Body of pancreas (tissue), 4 donors: ENCODE measurements around the gene ALS2CL.

Experiments used
- POLR2A ChIP-seq, 3 donors: fragments of 450-650 bp; IDR thresholded peaks; one replicate each; pipeline ENCODE4 v1.6.1; 2016; ENCODE audit warnings: antibody characterized with exemption in 3 of 3, mild to moderate bottlenecking in 2 of 3
- TF ChIP-seq, protein P1 (sequence below), 7 experiments: fragments of 450-650 bp in 4 of 7; fragments of 200-600 bp in 3 of 7; sonication (generic) in 3 of 7; IDR thresholded peaks; one replicate each; pipeline ENCODE4 v1.5.1; 2016 to 2019; ENCODE audit warnings: antibody characterized with exemption in 7 of 7

DNA sequence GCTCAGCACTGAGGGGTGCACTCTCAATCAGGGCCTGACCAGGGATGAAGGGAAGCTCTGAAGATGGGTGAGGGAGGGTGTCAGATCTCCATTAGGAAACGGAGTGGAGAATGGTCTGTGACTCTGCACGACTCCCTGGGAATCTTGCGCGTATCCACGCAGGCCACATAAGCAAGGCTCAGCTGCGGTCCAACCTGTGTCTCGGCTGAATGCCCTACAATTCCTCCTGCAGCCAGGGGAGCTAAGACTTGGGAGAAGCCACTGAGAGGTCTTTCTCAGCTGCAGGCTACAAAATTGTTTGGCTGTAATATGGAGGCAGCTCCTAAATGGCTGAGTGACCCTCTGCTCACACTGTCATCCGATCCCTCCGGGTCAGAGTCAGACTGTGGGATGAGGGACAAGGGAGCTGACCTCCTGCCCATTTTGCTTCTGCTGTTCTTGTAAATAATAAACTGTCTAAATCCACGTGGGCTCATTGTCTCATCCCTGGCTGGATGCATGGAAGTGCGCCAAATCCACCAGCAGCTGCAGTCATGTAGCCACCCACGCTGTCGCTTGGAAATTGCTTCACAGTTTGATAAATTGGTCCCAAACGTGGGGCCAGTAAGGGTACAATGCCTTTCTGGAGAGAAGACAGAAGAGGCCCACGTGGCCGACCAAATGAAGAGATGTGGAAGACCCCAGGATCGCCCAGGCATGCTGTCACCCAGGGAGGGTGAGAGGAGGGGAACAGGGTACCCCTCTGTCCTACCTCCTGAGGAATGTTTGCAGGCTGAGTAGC is 30.5 kb downstream of the ALS2CL start:
- no peak for TF ChIP-seq POLR2A (IDR thresholded peaks at IDR 0.05)
- TF ChIP-seq, protein P1, sequence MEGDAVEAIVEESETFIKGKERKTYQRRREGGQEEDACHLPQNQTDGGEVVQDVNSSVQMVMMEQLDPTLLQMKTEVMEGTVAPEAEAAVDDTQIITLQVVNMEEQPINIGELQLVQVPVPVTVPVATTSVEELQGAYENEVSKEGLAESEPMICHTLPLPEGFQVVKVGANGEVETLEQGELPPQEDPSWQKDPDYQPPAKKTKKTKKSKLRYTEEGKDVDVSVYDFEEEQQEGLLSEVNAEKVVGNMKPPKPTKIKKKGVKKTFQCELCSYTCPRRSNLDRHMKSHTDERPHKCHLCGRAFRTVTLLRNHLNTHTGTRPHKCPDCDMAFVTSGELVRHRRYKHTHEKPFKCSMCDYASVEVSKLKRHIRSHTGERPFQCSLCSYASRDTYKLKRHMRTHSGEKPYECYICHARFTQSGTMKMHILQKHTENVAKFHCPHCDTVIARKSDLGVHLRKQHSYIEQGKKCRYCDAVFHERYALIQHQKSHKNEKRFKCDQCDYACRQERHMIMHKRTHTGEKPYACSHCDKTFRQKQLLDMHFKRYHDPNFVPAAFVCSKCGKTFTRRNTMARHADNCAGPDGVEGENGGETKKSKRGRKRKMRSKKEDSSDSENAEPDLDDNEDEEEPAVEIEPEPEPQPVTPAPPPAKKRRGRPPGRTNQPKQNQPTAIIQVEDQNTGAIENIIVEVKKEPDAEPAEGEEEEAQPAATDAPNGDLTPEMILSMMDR (IDR thresholded peaks at IDR 0.05), result no peak
